ENCODE measurements around the gene TGM1. TPM values are rescaled to one million over a fixed set of nuclear protein-coding genes. Genes with fewer than 3 reads are reported as not detected.

TGM1 gene
- total and polyA plus RNA-seq, 10 of the 15 experiments (the other 5 are each of a cell fraction or from before 2014, with no cell fraction given) = 0.05 to 5.9 (median 1.8) TPM

- no peaks in the 10 kb centered on the region for H4K20me1 ChIP-seq (ENCODE audit: control insufficient read depth, insufficient read depth)
- 16% methylated on average over 23 of the region's 23 CpGs for WGBS (ENCODE audit: insufficient coverage, insufficient replicate concordance, low lambda C conversion rate, missing lambda C conversion rate)
- H3K27ac ChIP-seq (ENCODE audit: control insufficient read depth, insufficient read depth) = peak overlapping the region; percentile 84
- ATAC-seq (peak; percentile 34), FAIRE-seq (no peak), DNase-seq (ENCODE audit: low read depth, low spot score) (no peak)
- peaks cover 14% of the 10 kb centered on the region for H3K4me1 ChIP-seq (ENCODE audit: control insufficient read depth, insufficient read depth, low read length)
- peak overlapping the region; percentile 92 for H3K9ac ChIP-seq (ENCODE audit: control insufficient read depth, insufficient read depth, low read length)
- H3K79me2 ChIP-seq (ENCODE audit: control insufficient read depth, insufficient read depth, low read length) = peaks cover 36% of the 10 kb centered on the region
- ChIA-PET CTCF (interaction anchor here (0.6 to 1.0 kb wide), 3 partner anchors 11 to 66 kb away, joined by 3 read pairs; partner anchors contain the start of gene TINF2), POLR2A (interaction anchor here (0.5 to 1.9 kb wide), 7 partner anchors 16 to 714 kb away, joined by 3 to 9 read pairs (median 5); partner anchors contain the start of gene CHMP4A), RAD21 (ENCODE audit: unreplicated experiment) (interaction anchor here (0.7 to 2.1 kb wide), 2 partner anchors 11 to 70 kb away, joined by 3 to 11 read pairs; partner anchors contain the start of genes IRF9 and TINF2), SMC1A (ENCODE audit: uncharacterized antibody, unreplicated experiment) (interaction anchor here (0.5 to 1.3 kb wide), 3 partner anchors 11 to 28 kb away, joined by 3 to 5 read pairs (median 4); partner anchors contain the start of gene TINF2)
- H3K36me3 ChIP-seq (ENCODE audit: control insufficient read depth in 2 of 2, insufficient read depth in 2 of 2, low read length in 1 of 2) = peaks cover 0 to 18% of the 10 kb centered on the region in 2 experiments; a peak in 2 of 4 replicates
- intact Hi-C loops (cut with micrococcal nuclease; ENCODE audit: unreplicated experiment) = loop anchor here (1.0 kb wide), 2 partner anchors 11 to 18 kb away; partner anchors contain the start of genes CHMP4A and TINF2
- in situ Hi-C loops (cut with MboI) = no loop called here
- H3K9me3 ChIP-seq (replicated peaks; ENCODE audit: control insufficient read depth, insufficient read depth, low read length) = no peaks in the 10 kb centered on the region
- H2AFZ ChIP-seq (ENCODE audit: control insufficient read depth, low read depth, low read length) = peak overlapping the region; percentile 91
- no peak for TF ChIP-seq RFX5 (IDR thresholded peaks at IDR 0.05; ENCODE audit: low read depth, low read length)
- TF ChIP-seq MXI1 (IDR thresholded peaks at IDR 0.05; ENCODE audit: low read depth, low read length) = 0 out of 2 replicates have a peak, but pooled peaks have one; percentile 7
- no peak for TF ChIP-seq ATF7 (IDR thresholded peaks at IDR 0.05; ENCODE audit: low read depth)
- TF ChIP-seq MLLT1 (IDR thresholded peaks at IDR 0.05) = 0 out of 2 replicates have a peak, but pooled peaks have one; percentile 64
- no peak for TF ChIP-seq STAT1 (conservative IDR thresholded peaks at IDR 0.05)
- TF ChIP-seq FOXK2 (IDR thresholded peaks at IDR 0.05) = no peak; the same call in 1 of the 2 replicates
- TF ChIP-seq ZBED1 (IDR thresholded peaks at IDR 0.05; ENCODE audit: borderline replicate concordance) = no peak
- H3K4me3 ChIP-seq = peak overlapping the region; percentile 87
- H3K4me2 ChIP-seq (ENCODE audit: control insufficient read depth, insufficient read depth) = peak overlapping the region; percentile 97
- no peaks in the 10 kb centered on the region for H3K27me3 ChIP-seq (replicated peaks in 1 of 2; ENCODE audit: control insufficient read depth in 2 of 2, insufficient read depth in 2 of 2, low read length in 1 of 2)
- BruUV-seq (replicated peaks) = TSS peak; percentile 79
These were observed 31.5 kb downstream of the TGM1 start for GRCh38 chr14:24231263-24232120.
